ENCODE data around the gene SYT17.

SYT17 gene

GRCh38 chr16:19167710-19168370 is at the start of gene SYT17:
Gene SYT17, plus strand, starts transcription at chr16:19168240. Its CDS starts 407 bp downstream, at chr16:19168647.
- DNase-seq (ENCODE audit: low read depth in 2 of 2), result peak in 1 of 2 donors; percentile 15

DNA sequence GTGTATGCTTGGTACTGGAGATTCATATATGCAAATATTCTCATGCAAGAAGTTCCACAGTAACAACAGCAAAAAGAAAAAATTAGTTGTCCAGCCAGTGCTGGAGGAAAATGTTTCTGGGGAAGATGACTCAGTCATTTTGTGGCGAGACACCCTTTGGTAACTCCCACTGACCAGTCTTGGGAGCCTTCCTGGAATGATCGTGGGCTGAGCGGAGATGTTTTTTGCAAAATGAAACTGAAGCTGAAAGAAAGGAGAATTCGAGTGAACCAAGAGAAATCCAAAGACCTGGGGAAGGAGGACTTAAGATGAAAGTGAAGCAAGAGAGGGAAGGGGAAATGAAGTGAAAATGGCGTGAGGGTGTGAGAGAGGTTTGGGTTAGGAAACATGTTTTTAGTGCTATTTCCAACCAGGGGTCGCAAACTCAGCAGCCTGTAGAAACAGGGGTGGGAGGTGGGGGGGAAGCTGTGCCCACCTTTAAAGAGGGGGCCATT is 49.1 kb upstream of the SYT17 start:
- peak in 1 of 2 donors; percentile 14 for DNase-seq (ENCODE audit: low read depth in 2 of 2)

- DNase-seq (ENCODE audit: low read depth in 2 of 2), result no peak
These were observed 48.5 kb upstream of the SYT17 start for GRCh38 chr16:19119564-19119963.

DNA sequence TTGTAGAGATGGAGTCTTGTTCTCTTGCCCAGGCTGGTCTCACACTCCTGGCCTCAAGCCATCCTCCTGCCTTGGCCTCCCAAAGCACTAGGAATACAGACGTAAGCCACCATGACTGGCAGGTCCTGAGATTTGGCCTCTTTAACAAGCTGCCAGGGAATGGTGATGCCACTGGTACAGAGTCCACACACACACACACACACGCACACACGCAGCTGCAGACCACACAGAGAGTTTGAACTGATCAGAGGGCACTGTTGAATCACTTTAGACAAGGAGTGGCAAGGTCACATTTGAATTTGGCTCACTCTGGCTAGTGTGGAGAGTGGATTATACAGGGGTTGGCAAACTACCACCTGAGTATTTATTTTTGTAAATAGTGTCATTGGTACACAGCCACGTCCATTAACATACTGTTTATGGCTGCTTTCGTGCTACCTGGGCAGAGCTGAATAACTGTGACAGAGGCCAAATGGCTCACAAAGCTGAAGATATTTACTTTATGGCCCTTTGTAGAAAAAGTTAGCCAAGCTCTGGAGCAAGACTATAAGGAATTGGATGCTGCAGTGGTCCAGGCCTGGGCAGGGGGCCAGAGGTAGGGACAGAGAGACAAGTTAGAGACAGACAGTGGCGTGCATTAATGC is 44.4 kb upstream of the SYT17 start:
- DNase-seq (ENCODE audit: low read depth in 2 of 2), result no peak

- no peak for DNase-seq (ENCODE audit: low read depth in 2 of 2)
These were observed 41.7 kb upstream of the SYT17 start for GRCh38 chr16:19126300-19126699.

DNA sequence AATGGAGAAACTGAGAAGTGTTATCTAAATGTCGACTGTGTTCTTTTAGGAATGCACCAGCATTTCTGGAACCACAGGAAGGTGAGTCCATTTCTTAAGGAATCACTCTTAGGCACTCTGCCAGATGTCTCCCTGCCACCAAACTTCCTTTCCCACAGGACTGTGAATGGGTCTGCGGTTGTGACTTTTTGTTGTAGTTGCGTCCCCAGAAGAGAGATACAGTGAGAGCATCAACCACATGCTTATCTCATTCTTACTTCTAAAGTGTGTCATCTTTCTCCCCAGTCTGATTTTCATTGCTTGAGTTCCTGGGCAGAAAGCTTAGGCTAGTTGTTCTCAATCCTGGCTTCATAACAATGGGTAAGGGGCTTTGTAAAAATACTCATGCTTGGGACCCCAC is 40.8 kb upstream of the SYT17 start:
- DNase-seq (ENCODE audit: low read depth in 2 of 2), result no peak

GRCh38 chr16:19127674-19128131 is 40.3 kb upstream of the SYT17 start:
- DNase-seq (ENCODE audit: low read depth in 2 of 2), result no peak

DNA sequence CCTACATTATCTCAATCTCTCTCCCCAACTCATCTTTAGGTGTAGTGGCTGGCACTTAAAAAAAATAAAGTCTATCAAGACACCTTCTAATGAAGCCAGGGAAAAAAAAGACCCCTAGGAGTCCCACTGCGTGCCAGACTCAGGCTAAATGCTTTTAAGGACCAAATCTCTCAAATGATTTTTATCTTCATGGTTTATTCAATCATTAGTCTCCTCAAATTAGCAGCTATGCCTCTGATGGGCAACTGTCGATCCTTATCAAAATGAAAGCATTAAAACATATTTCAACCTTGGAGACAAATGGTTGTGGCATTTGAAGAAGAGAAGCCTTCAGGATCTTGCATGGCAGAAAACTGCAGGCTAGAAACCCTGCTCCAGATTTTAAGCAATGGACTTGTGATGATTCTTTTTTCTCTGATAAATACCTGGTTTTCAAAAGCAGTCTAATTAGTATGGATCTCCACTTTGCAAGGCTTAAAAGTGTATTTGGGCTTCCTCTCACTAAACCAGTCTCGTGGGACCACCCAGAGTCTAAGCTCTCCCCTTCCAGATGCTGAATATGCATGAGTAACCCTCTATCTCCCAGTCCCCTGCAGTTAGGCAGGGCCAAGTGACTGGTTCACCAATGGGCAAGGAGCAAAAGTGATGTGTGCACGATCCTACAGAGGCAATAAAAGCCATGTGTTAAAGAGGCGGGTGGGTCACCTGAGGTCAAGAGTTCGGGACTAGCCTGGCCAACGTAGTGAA is 39.4 kb upstream of the SYT17 start:
- DNase-seq (ENCODE audit: low read depth in 2 of 2), result no peak

DNA sequence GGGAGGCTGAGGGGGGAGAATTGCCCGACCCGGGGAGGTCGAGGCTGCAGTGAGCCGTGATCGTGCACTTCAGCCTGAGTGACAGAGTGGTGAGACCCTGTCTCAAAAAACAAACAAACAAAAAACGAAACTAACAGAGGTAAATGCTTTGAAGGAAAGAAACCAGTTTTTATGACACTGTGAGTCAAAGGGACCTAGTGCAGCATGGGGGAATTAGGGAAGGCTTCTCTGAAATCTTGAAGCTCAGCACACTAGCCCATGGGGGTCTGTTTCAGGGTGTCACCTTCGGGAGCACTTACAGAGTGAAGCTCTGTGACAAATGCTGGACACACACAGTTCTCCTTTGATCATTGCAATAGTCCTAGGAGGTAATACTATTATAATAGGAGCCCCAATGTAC is 37.7 kb upstream of the SYT17 start:
- no peak for DNase-seq (ENCODE audit: low read depth in 2 of 2)

- no peak for DNase-seq (ENCODE audit: low read depth in 2 of 2)
These were observed 36.9 kb upstream of the SYT17 start for GRCh38 chr16:19130852-19131824.

DNA sequence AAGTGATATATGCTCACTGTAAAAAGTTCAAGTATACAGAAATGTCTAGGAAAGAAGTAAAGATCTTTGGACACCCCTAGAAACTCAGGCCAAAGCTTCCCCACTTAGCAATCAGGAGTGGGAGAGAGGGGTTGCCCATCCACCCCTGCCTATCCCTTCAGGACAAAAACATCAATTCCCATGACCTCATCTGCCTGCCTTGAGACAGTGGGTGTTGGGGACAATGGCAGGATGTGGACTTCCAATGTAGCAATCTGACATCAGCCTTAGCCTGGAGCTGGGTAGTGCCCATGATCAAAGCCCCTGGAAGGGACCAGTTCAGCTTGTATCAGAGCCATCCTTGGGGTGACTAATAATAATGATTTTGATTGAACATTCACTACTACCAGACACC is 36.2 kb upstream of the SYT17 start:
- no peak for DNase-seq (ENCODE audit: low read depth in 2 of 2)

GRCh38 chr16:19132255-19132654 is 35.8 kb upstream of the SYT17 start:
- no peak for DNase-seq (ENCODE audit: low read depth in 2 of 2)

GRCh38 chr16:19132898-19133297 is 35.1 kb upstream of the SYT17 start:
- no peak for DNase-seq (ENCODE audit: low read depth in 2 of 2)

- DNase-seq (ENCODE audit: low read depth in 2 of 2), result no peak
These were observed 34.4 kb upstream of the SYT17 start for GRCh38 chr16:19133600-19133999.

- DNase-seq (ENCODE audit: low read depth in 2 of 2), result no peak
These were observed 32.7 kb upstream of the SYT17 start for GRCh38 chr16:19135201-19135842.

DNA sequence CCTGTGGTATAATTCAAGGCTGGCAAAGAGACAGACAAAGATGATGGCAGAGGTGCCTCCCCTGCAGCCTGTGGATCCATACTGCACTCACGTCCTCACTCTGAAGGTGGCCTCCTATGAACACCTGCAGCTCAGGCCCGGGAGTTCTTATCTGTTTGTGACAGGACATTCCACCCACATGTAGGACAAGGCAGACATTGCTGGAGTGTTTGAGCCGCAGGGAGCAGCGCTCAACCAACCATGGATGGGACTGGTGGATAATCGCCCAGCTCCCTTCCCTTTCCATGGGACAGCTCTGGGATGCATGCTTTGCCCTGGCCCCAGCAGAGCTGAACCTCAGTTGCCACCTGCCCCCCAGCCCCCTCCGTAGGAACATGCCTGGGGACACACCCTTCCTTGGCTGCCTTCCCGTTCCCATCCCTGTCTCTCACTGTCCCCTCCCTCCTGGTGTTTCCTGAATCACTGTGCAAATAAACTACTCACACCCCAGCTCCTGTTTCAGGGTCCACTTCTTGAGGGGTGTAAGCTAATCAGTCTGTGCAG is 32.1 kb upstream of the SYT17 start:
- DNase-seq (ENCODE audit: low read depth in 2 of 2), result no peak

- DNase-seq (ENCODE audit: low read depth in 2 of 2), result no peak
These were observed 31.4 kb upstream of the SYT17 start for GRCh38 chr16:19136549-19137196.

- no peak for DNase-seq (ENCODE audit: low read depth in 2 of 2)
These were observed 30.6 kb upstream of the SYT17 start for GRCh38 chr16:19137201-19138128.

- no peak for DNase-seq (ENCODE audit: low read depth in 2 of 2)
These were observed 29.4 kb upstream of the SYT17 start for GRCh38 chr16:19138601-19139000.

All from stimulated activated CD4-positive, alpha-beta T cell treated with anti-CD3 and anti-CD28 coated beads, Interleukin-1b, Interleukin-23, amount 100 ng/mL, for 4 hours (primary cell).